Lung (tissue), 12 donors: ENCODE results near the gene SPON2. TPM values are rescaled to one million over a fixed set of nuclear protein-coding genes. Genes with fewer than 3 reads are reported as not detected.

Experiments
- ATAC-seq: fragments of 200-7000 bp; cut with Tn5 transposase; one replicate; pipeline ENCODE4 v1.9.1; 2020; ENCODE audit warnings: moderate number of reproducible peaks; ENCODE audit not compliant: insufficient read depth, low FRiP score
- DNase-seq, 3 donors: peaks; one replicate each; pipeline ENCODE4 v3.0.0-alpha.2; 2013 to 2017
- H3K27ac ChIP-seq, 2 donors: one replicate each; pipeline ENCODE4 v1.5.1; 2013; ENCODE audit warnings: mild to moderate bottlenecking in 2 of 2, moderate library complexity in 2 of 2, control low read depth in 1 of 2, inconsistent platforms in 1 of 2, low read depth in 1 of 2, low read length in 1 of 2
- H3K27me3 ChIP-seq, 3 donors: one replicate each; pipeline ENCODE4 v1.5.1; 2013; ENCODE audit warnings: low read length in 2 of 3; ENCODE audit not compliant: control insufficient read depth in 3 of 3, insufficient read depth in 3 of 3
- H3K36me3 ChIP-seq, 4 donors: one replicate each; pipeline ENCODE4 v1.5.1; 2013; ENCODE audit warnings: low read length in 4 of 4, mild to moderate bottlenecking in 1 of 4, moderate library complexity in 1 of 4; ENCODE audit not compliant: control insufficient read depth in 4 of 4, insufficient read depth in 4 of 4
- H3K4me1 ChIP-seq, 5 donors: one replicate each; pipeline ENCODE4 v1.5.1; 2013; ENCODE audit warnings: low read length in 5 of 5, mild to moderate bottlenecking in 2 of 5, moderate library complexity in 1 of 5; ENCODE audit not compliant: control insufficient read depth in 5 of 5, insufficient read depth in 5 of 5
- H3K4me3 ChIP-seq: one replicate; pipeline ENCODE4 v1.5.1; 2013; ENCODE audit warnings: mild to moderate bottlenecking, control low read depth, moderate library complexity
- H3K9ac ChIP-seq, 2 donors: one replicate each; pipeline ENCODE4 v1.5.1; 2013; ENCODE audit warnings: low read length in 2 of 2, control low read depth in 1 of 2; ENCODE audit not compliant: insufficient read depth in 1 of 2
- H3K9me3 ChIP-seq, 4 donors: one replicate each; pipeline ENCODE4 v1.5.1; 2013; ENCODE audit warnings: low read length in 3 of 4, mild to moderate bottlenecking in 1 of 4, moderate library complexity in 1 of 4; ENCODE audit not compliant: control insufficient read depth in 4 of 4, insufficient read depth in 3 of 4
- CTCF ChIP-seq: IDR thresholded peaks from 2 replicates; pipeline ENCODE4 v1.5.1; 2012; ENCODE audit warnings: mild to moderate bottlenecking; ENCODE audit errors: control extremely low read depth, extremely low read depth
- WGBS, 2 donors: extraction: QIAGEN DNeasy Blood & Tissue Kit; methylation state at CpG; one replicate each; pipeline ENCODE4 v1.1.7; 2013; 5-methylcytosine and 5-hydroxymethylcytosine counted together
- polyA plus RNA-seq, 2 donors: library from polyadenylated mRNA; stranded (reverse); fragments of 200-250 nt; gene quantifications; one replicate each; pipeline ENCODE4 v1.2.1, GENCODE V29; 2013
- total RNA-seq, 2 donors: library from RNA; depleted of rRNA in 1 of 2; stranded (reverse); fragments of >200 nt in 1 of 2; gene quantifications; one replicate each; pipeline ENCODE4 v1.2.1, GENCODE V29; 2014 to 2021
- donor health status: control.
- donor health status: control.
- donor health status: Bipolar disorder and iron deficiency.
- donor health status: healthy.
- donor health status: DM: yes; HTN: yes; CAD: no.

Gene SPON2
- total and polyA plus RNA-seq, 4 donors = 21.0 to 106 (median 68.5) TPM

- Histone ChIP-seq H3K36me3 (no peaks in the 10 kb centered on the region), H3K9ac (no peak overlapping the region), H3K4me3 (no peak overlapping the region), H3K9me3 (no peaks in the 10 kb centered on the region), H3K4me1 (no peaks in the 10 kb centered on the region), H3K27ac (no peak overlapping the region), H3K27me3 (peaks cover 0 to 7% (median 0%) of the 10 kb centered on the region in 3 donors)
- 56 to 68% methylated on average over 2 of the region's 2 CpGs for WGBS, 2 donors
- no peak for ATAC-seq
- TF ChIP-seq CTCF = no peak
- no peak for DNase-seq
These were observed 34.5 kb downstream of the SPON2 start for GRCh38 chr4:1137850-1138249.

- TF ChIP-seq CTCF = no peak
- no peak for DNase-seq
- Histone ChIP-seq H3K4me1 (no peaks in the 10 kb centered on the region), H3K27me3 (peaks cover 0 to 4% (median 0%) of the 10 kb centered on the region in 3 donors), H3K27ac (no peak overlapping the region), H3K9ac (no peak overlapping the region), H3K36me3 (no peaks in the 10 kb centered on the region), H3K4me3 (no peak overlapping the region), H3K9me3 (no peaks in the 10 kb centered on the region)
- ATAC-seq = no peak
- WGBS, 2 donors = 39 to 49% methylated on average over 8 of the region's 8 CpGs
These were observed 35.2 kb downstream of the SPON2 start for GRCh38 chr4:1137063-1137776.

GRCh38 chr4:1136048-1136447, 36.3 kb downstream of the SPON2 start:
- 16 to 33% methylated on average over 4 of the region's 4 CpGs for WGBS, 2 donors
- ATAC-seq = peak; percentile 41
- Histone ChIP-seq H3K27ac (no peak overlapping the region), H3K27me3 (peaks cover 0 to 2% (median 0%) of the 10 kb centered on the region in 3 donors), H3K4me1 (peaks cover 0 to 2% (median 0%) of the 10 kb centered on the region in 5 donors), H3K36me3 (no peaks in the 10 kb centered on the region), H3K9me3 (no peaks in the 10 kb centered on the region), H3K4me3 (no peak overlapping the region), H3K9ac (no peak overlapping the region)
- TF ChIP-seq CTCF = no peak
- no peak for DNase-seq
